ENCODE measurements around the gene COL24A1.
"Not testable (repeated sequence)": the region's sequence is repeated elsewhere in the genome, so short reads cannot be mapped to it uniquely, and the experiment has no call there.

The COL24A1 gene

DNA sequence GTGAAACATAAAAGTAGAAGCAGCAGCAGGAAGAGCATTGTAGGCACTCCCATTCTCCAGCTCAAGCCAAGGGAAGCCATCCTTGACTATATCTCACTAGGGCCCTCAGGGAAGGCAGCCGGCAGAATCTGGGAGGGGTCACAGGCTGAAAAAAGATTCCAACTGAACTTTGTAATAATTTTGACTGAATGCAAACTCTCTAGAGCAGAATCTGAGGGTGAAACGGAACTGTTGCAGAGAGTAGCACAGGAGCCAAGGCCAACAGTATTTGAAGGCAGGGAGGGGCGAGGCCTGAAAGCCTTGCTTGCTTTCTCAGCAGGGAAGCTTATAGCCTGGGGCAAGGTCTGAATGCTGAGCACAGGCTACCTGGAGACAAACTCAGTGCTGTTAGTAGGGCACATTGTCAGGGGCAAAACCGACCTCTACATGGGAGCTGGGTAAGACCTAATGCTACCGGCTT lies 180.6 kb downstream of the COL24A1 start:
- no CpG with 5 or more reads among the region's 5 CpGs for WGBS, 2 donors (ENCODE audit: extremely low coverage in 2 of 2, insufficient read length in 2 of 2, insufficient replicate concordance in 1 of 2)
- Histone ChIP-seq H3K36me3 (replicated peaks in 1 of 2; ENCODE audit: control insufficient read depth in 2 of 2, insufficient read depth in 2 of 2, low read length in 2 of 2) (no peaks in the 10 kb centered on the region), H3K9ac (ENCODE audit: low read depth, low read length, poor library complexity) (no peak overlapping the region), H3K4me3 (ENCODE audit: low read length in 2 of 2) (no peak overlapping the region), H3K4ac (ENCODE audit: low read length) (no peak overlapping the region), H3K27ac (replicated peaks; ENCODE audit: low read length) (no peak overlapping the region), H2BK120ac (ENCODE audit: low read depth, low read length) (no peak overlapping the region), H2BK5ac (ENCODE audit: low read length) (no peak overlapping the region), H2BK15ac (ENCODE audit: low read length) (no peak overlapping the region), H3K79me1 (ENCODE audit: low read depth, low read length) (no peaks in the 10 kb centered on the region), H3K18ac (ENCODE audit: low read length) (no peak overlapping the region), H3K14ac (ENCODE audit: low read length) (no peak overlapping the region), H4K8ac (ENCODE audit: low read depth, low read length) (no peak overlapping the region), H2AFZ (ENCODE audit: low read length) (no peak overlapping the region), H3K4me2 (ENCODE audit: insufficient read depth, low read length, poor library complexity, severe bottlenecking) (no peak overlapping the region), H3K27me3 (ENCODE audit: control insufficient read depth in 3 of 3, insufficient read depth in 3 of 3, low read depth in 1 of 3, low read length in 3 of 3) (no peaks in the 10 kb centered on the region), H4K91ac (ENCODE audit: low read depth, low read length, poor library complexity) (no peak overlapping the region), H2BK12ac (ENCODE audit: low read length) (no peak overlapping the region), H2AK5ac (ENCODE audit: low read depth, low read length) (no peak overlapping the region), H3K23ac (ENCODE audit: low read depth, low read length, poor library complexity) (no peak overlapping the region), H3K4me1 (ENCODE audit: control insufficient read depth in 2 of 2, insufficient read depth in 1 of 2, low read depth in 1 of 2, low read length in 2 of 2) (no peaks in the 10 kb centered on the region), H3K9me3 (replicated peaks in 1 of 2; ENCODE audit: control insufficient read depth in 2 of 2, insufficient read depth in 1 of 2, low read depth in 1 of 2, low read length in 2 of 2) (no peaks in the 10 kb centered on the region)
- DNase-seq (ENCODE audit: low spot score) = no peak

DNA sequence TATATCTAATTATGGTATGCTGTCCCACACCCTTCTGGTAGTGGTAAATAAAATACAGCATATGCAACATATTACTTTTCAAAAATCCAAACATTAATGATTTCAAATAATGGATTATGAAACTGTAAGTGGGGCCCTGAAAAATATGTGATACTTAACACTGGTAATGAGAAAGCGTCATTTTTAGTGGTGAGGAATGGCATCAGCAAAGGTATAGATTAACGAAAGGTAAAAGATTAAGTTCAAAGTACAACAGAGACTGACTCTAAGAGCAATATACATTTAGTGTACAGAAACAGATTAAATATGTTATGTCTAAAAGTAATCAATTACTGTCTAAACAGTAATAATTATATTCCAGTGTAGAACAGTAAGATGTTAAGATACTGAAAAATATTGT lies 194.1 kb downstream of the COL24A1 start:
- H2AK5ac ChIP-seq (ENCODE audit: low read depth, low read length) = no peak overlapping the region
- no CpG with 5 or more reads among the region's 2 CpGs for WGBS, 2 donors (ENCODE audit: extremely low coverage in 2 of 2, insufficient read length in 2 of 2, insufficient replicate concordance in 1 of 2)

DNA sequence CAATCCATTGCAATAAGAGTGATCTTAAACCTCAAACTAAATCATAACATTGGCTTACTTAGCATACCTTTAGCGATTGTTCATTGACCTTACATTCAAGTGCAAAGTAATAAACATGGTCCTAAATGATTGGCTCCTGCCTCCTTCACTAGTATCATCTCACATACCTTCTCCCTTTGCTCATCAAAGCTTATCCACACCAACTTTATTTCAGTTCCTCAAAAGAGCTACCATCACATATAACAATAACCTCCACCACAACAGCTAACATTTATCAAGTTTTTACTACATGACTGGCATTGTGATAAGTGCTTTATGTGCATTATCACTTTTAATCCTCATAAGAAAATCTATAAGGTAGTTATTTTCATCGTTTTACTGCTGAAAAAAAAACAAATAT lies 198.8 kb downstream of the COL24A1 start:
- Histone ChIP-seq H2AK5ac (ENCODE audit: low read depth, low read length) (no peak overlapping the region), H4K91ac (ENCODE audit: low read depth, low read length, poor library complexity) (no peak overlapping the region), H2BK12ac (ENCODE audit: low read length) (no peak overlapping the region), H3K4me1 (ENCODE audit: control insufficient read depth in 2 of 2, insufficient read depth in 1 of 2, low read depth in 1 of 2, low read length in 2 of 2) (no peaks in the 10 kb centered on the region), H2BK15ac (ENCODE audit: low read length) (no peak overlapping the region), H3K18ac (ENCODE audit: low read length) (no peak overlapping the region), H2BK5ac (ENCODE audit: low read length) (no peak overlapping the region), H3K14ac (ENCODE audit: low read length) (no peak overlapping the region), H3K27me3 (ENCODE audit: control insufficient read depth in 3 of 3, insufficient read depth in 3 of 3, low read depth in 1 of 3, low read length in 3 of 3) (no peaks in the 10 kb centered on the region), H3K9ac (ENCODE audit: low read depth, low read length, poor library complexity) (no peak overlapping the region), H3K4me2 (ENCODE audit: insufficient read depth, low read length, poor library complexity, severe bottlenecking) (no peak overlapping the region), H3K27ac (replicated peaks; ENCODE audit: low read length) (no peak overlapping the region), H3K4me3 (ENCODE audit: low read length in 2 of 2) (no peak overlapping the region), H3K36me3 (replicated peaks in 1 of 2; ENCODE audit: control insufficient read depth in 2 of 2, insufficient read depth in 2 of 2, low read length in 2 of 2) (no peaks in the 10 kb centered on the region), H3K4ac (ENCODE audit: low read length) (no peak overlapping the region), H3K23ac (ENCODE audit: low read depth, low read length, poor library complexity) (no peak overlapping the region), H3K9me3 (replicated peaks in 1 of 2; ENCODE audit: control insufficient read depth in 2 of 2, insufficient read depth in 1 of 2, low read depth in 1 of 2, low read length in 2 of 2) (no peaks in the 10 kb centered on the region), H2AFZ (ENCODE audit: low read length) (no peak overlapping the region), H3K79me1 (ENCODE audit: low read depth, low read length) (no peaks in the 10 kb centered on the region), H2BK120ac (ENCODE audit: low read depth, low read length) (no peak overlapping the region), H4K8ac (ENCODE audit: low read depth, low read length) (no peak overlapping the region)
- no peak for DNase-seq (ENCODE audit: low spot score)
- WGBS, 2 donors (ENCODE audit: extremely low coverage in 2 of 2, insufficient read length in 2 of 2, insufficient replicate concordance in 1 of 2) = no CpG with 5 or more reads among the region's 2 CpGs

More for the DNA sequence above, 194.1 kb downstream of the COL24A1 start:
- Histone ChIP-seq H3K9ac (ENCODE audit: low read depth, low read length, poor library complexity) (no peak overlapping the region), H3K4ac (ENCODE audit: low read length) (no peak overlapping the region), H4K8ac (ENCODE audit: low read depth, low read length) (no peak overlapping the region), H3K4me2 (ENCODE audit: insufficient read depth, low read length, poor library complexity, severe bottlenecking) (no peak overlapping the region), H3K9me3 (replicated peaks in 1 of 2; ENCODE audit: control insufficient read depth in 2 of 2, insufficient read depth in 1 of 2, low read depth in 1 of 2, low read length in 2 of 2) (no peaks in the 10 kb centered on the region), H3K27me3 (ENCODE audit: control insufficient read depth in 3 of 3, insufficient read depth in 3 of 3, low read depth in 1 of 3, low read length in 3 of 3) (no peaks in the 10 kb centered on the region), H3K4me1 (ENCODE audit: control insufficient read depth in 2 of 2, insufficient read depth in 1 of 2, low read depth in 1 of 2, low read length in 2 of 2) (no peaks in the 10 kb centered on the region), H3K79me1 (ENCODE audit: low read depth, low read length) (no peaks in the 10 kb centered on the region), H2BK5ac (ENCODE audit: low read length) (no peak overlapping the region), H4K91ac (ENCODE audit: low read depth, low read length, poor library complexity) (no peak overlapping the region), H2AFZ (ENCODE audit: low read length) (no peak overlapping the region), H2BK12ac (ENCODE audit: low read length) (no peak overlapping the region), H3K36me3 (replicated peaks in 1 of 2; ENCODE audit: control insufficient read depth in 2 of 2, insufficient read depth in 2 of 2, low read length in 2 of 2) (no peaks in the 10 kb centered on the region), H3K14ac (ENCODE audit: low read length) (no peak overlapping the region), H3K18ac (ENCODE audit: low read length) (no peak overlapping the region), H2BK120ac (ENCODE audit: low read depth, low read length) (no peak overlapping the region), H2BK15ac (ENCODE audit: low read length) (no peak overlapping the region), H3K23ac (ENCODE audit: low read depth, low read length, poor library complexity) (no peak overlapping the region), H3K4me3 (ENCODE audit: low read length in 2 of 2) (no peak overlapping the region), H3K27ac (replicated peaks; ENCODE audit: low read length) (no peak overlapping the region)
- no peak for DNase-seq (ENCODE audit: low spot score)

DNA sequence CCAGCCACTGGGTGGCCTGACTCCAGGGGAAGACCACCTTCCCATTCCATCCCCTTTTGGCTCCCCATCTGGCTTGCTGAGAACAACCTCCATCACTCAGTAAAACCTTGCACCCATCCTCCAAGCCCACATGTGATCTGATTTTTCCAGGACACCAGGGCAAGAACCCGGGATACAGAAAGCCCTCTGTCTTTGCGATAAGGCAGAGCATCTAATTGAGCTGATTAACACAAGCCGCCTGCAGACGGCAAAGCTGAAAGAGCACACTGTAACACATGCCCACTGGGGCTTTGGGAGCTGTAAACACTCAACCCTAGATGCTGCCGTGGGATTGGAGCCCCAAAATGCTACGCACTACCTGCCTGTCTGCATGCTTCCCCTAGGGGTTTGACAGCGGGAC lies 201.4 kb downstream of the COL24A1 start:
- not testable (repeated sequence) for H3K36me3 ChIP-seq (replicated peaks in 1 of 2; ENCODE audit: control insufficient read depth in 2 of 2, insufficient read depth in 2 of 2, low read length in 2 of 2); H3K4me2 ChIP-seq (ENCODE audit: insufficient read depth, low read length, poor library complexity, severe bottlenecking); H2AK5ac ChIP-seq (ENCODE audit: low read depth, low read length); H3K9me3 ChIP-seq (replicated peaks in 1 of 2; ENCODE audit: control insufficient read depth in 2 of 2, insufficient read depth in 1 of 2, low read depth in 1 of 2, low read length in 2 of 2); H2BK5ac ChIP-seq (ENCODE audit: low read length); H3K4me1 ChIP-seq (ENCODE audit: control insufficient read depth in 2 of 2, insufficient read depth in 1 of 2, low read depth in 1 of 2, low read length in 2 of 2); H3K79me1 ChIP-seq (ENCODE audit: low read depth, low read length); DNase-seq (ENCODE audit: low spot score); H3K4me3 ChIP-seq (ENCODE audit: low read length in 2 of 2); H4K91ac ChIP-seq (ENCODE audit: low read depth, low read length, poor library complexity); H2BK12ac ChIP-seq (ENCODE audit: low read length); H3K27ac ChIP-seq (replicated peaks; ENCODE audit: low read length); H3K27me3 ChIP-seq (ENCODE audit: control insufficient read depth in 3 of 3, insufficient read depth in 3 of 3, low read depth in 1 of 3, low read length in 3 of 3); H3K14ac ChIP-seq (ENCODE audit: low read length); H3K18ac ChIP-seq (ENCODE audit: low read length); H2BK120ac ChIP-seq (ENCODE audit: low read depth, low read length); H3K23ac ChIP-seq (ENCODE audit: low read depth, low read length, poor library complexity); H3K4ac ChIP-seq (ENCODE audit: low read length); H2BK15ac ChIP-seq (ENCODE audit: low read length); H2AFZ ChIP-seq (ENCODE audit: low read length); H3K9ac ChIP-seq (ENCODE audit: low read depth, low read length, poor library complexity); H4K8ac ChIP-seq (ENCODE audit: low read depth, low read length)
- WGBS, 2 donors (ENCODE audit: extremely low coverage in 2 of 2, insufficient read length in 2 of 2, insufficient replicate concordance in 1 of 2) = no CpG with 5 or more reads among the region's 7 CpGs
